ENCODE measurements around the gene AZGP1.
"Not testable (repeated sequence)": the region's sequence is repeated elsewhere in the genome, so short reads cannot be mapped to it uniquely, and the experiment has no call there.

- not testable (repeated sequence) for TF ChIP-seq CTCF (conservative IDR thresholded peaks at IDR 0.05 in 1 of 2, IDR thresholded peaks at IDR 0.05 in 1 of 2; ENCODE audit: extremely low read depth in 1 of 2, insufficient read depth in 1 of 2, low read depth in 1 of 2, low read length in 2 of 2); EZH2 (IDR thresholded peaks at IDR 0.05; ENCODE audit: borderline replicate concordance, low read length)
Observed at GRCh38 chr7:100012385-100013327, 36.8 kb upstream of the AZGP1 start.

Measured in mammary epithelial cell (primary cell).